HepG2 (cell line): ENCODE results near the gene INPP1.

Experiments used
- ARNT ChIP-seq: fragments of 450-650 bp; IDR thresholded peaks from 2 replicates; pipeline ENCODE4 v1.6.1; 2017
- ASH2L ChIP-seq: fragments of 300-600, 200-600 bp; sonication (generic); IDR thresholded peaks from 2 replicates; pipeline ENCODE4 v1.7.0; 2017; ENCODE audit warnings: low read depth, mild to moderate bottlenecking, moderate library complexity, mixed read lengths, low read length; ENCODE audit not compliant: insufficient read length
- ATF1 ChIP-seq: IDR thresholded peaks from 2 replicates; pipeline ENCODE4 v1.6.1; 2016; ENCODE audit warnings: mild to moderate bottlenecking, control low read depth
- BCL3 ChIP-seq: sonication (generic); formaldehyde crosslinking; IDR thresholded peaks from 2 replicates; pipeline ENCODE4 v1.5.1; 2020; ENCODE audit warnings: mild to moderate bottlenecking, missing genetic modification reagents, moderate library complexity
- CERS6 ChIP-seq: sonication (generic); formaldehyde crosslinking; IDR thresholded peaks from 2 replicates; pipeline ENCODE4 v1.5.0; 2020; ENCODE audit warnings: missing genetic modification reagents
- CTCF ChIP-seq: sonication (generic); formaldehyde crosslinking; IDR thresholded peaks from 2 replicates; pipeline ENCODE4 v1.5.0; 2020; ENCODE audit warnings: mild to moderate bottlenecking, missing genetic modification reagents, moderate library complexity
- DMAP1 ChIP-seq: IDR thresholded peaks from 2 replicates; pipeline ENCODE4 v1.6.1; 2016
- GTF2F1 ChIP-seq: fragments of 150-350 bp; IDR thresholded peaks from 2 replicates; pipeline ENCODE4 v1.6.1; 2014; ENCODE audit warnings: low read length
- NFYB ChIP-seq: sonication (generic); formaldehyde crosslinking; IDR thresholded peaks from 2 replicates; pipeline ENCODE4 v1.4.0; 2020; ENCODE audit warnings: missing genetic modification reagents

GRCh38 chr2:190376083-190376482 lies 32.7 kb downstream of the INPP1 start:
- TF ChIP-seq ASH2L (no peak), GTF2F1 (no peak), ATF1 (no peak), CERS6 (CRISPR knock-in tag) (no peak), CTCF (no peak), ARNT (no peak), NFYB (CRISPR knock-in tag) (no peak), DMAP1 (CRISPR knock-in tag) (no peak), BCL3 (CRISPR knock-in tag) (no peak)
